CD4-positive, alpha-beta T cell treated with Interleukin-17A for 4 hours (primary cell): ENCODE measurements around the gene MIF4GD.

Source experiments
- DNase-seq: peaks from one replicate; pipeline ENCODE4 v3.0.0-alpha.2; 2020; ENCODE audit warnings: mixed read lengths

The MIF4GD gene

DNA sequence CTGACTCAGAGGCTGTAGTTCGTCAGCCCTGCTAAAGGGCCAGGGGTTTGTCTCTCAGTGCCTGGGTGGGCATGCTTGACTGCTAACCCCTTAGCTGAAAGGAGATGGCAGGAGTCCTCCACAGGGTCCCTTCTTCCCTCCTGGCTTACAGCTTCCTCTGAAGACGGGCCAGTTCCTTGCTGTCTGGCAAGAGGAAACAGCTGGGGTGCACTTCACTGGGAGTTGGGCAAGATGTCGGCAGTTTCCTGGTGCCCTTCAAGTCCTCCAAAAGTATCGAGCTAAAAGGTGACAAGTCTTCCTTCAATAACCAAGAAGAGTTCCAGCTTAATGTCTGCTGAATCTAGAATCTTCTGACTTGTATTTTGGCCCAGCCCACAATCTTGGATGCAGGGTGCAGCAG lies 42.2 kb downstream of the MIF4GD start:
- no peak for DNase-seq

DNA sequence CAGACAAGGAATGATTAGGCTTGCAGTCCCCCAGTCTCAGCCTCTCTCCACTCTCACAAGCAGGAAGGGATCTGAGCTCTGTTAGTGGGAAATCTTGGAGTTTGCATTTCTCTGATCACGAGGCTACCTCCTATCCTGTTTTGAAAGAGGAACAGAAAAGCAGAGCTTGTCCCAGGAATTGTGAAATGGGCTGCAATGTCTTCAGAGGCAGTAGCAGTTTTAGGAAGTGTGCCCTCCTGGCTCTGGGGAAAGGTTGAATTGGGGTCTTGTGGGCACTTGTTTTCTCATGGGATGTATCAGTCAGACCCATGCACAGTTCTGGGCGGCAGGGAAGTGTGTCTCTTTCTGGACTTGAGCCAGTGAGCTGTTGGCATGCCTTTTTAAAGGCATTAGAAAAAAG lies 42.7 kb downstream of the MIF4GD start:
- DNase-seq, result no peak

DNA sequence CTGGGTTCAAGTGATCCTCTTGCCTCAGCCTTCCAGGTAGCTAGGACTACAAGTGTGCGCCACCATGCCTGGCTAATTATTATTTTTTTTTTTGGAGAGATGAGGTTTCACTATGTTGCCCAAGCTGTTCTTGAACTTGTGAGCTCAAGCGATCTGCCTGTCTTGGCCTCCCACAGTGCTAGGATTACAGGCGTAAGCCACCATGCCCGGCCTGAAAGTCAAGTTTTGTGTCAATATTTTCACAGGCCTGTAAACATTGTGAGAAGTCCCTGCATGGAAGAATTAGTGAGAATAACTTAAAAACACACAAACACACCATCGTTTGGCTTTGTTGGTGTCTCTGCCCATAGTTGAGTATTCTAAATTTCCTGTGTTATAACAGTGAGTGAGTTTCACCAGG lies 43.3 kb downstream of the MIF4GD start:
- DNase-seq, result no peak

DNA sequence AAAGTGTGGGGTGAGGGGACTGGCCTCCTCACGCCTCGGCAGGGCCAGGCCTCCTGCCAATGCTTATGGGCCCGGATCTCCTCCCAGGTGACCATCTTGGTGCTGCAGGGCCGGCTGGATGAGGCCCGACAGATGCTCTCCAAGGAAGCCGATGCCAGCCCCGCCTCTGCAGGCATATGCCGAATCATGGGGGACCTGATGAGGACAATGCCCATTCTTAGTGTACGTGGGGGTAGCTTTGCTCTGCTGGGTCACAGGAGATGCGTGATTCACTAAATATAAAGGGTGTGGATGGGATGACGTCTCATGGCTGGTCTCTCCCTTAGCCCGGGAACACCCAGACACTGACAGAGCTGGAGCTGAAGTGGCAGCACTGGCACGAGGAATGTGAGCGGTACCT lies 46.0 kb downstream of the MIF4GD start:
- no peak for DNase-seq

DNA sequence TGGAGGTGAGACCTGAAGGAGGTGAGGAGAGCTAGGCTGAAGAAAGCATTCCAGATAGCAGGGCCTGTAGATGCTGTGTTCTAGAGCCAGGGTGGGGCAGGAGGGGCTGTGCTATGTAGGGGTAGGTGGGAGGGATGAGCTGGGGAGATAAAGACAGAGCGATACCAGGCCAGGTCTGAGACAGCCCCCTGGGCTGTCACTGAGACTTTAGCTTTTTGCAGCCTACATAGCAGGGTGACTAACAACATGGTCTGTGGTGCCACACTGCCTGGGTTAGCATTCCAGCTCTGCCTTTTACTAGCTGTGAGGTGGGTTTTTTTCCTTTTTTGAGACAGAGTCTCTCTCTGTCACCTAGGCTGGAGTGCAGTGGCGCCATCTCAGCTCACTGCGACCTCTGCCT lies 51.2 kb downstream of the MIF4GD start:
- no peak for DNase-seq

DNA sequence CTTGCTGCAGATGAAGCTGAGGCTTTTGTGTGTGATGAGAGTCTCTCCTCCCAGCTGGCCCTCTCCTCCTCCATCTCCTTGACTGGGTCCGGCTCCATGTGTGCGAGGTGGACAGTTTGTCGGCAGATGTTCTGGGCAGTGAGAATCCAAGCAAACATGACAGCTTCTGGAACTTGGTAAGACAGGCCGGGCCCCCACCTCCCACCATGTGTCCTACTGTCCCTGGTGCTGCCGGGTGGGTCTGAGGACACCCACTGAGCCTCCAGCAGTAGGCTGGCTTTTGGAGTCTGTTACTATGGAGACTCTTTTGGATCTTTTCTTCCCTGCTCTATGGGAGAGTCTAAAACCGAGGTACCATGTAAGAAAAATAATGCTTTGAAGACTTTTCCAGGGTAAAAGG lies 52.9 kb downstream of the MIF4GD start:
- DNase-seq, result no peak
